DMS53 (cell line): ENCODE measurements around the gene IGDCC3.

Experiments
- DNase-seq: peaks from one replicate; lab custom pipeline; 2025; lab: John Stamatoyannopoulos, UW

IGDCC3 gene

GRCh38 chr15:65343374-65343981 is 34.3 kb downstream of the IGDCC3 start:
- DNase-seq: no peak

DNA sequence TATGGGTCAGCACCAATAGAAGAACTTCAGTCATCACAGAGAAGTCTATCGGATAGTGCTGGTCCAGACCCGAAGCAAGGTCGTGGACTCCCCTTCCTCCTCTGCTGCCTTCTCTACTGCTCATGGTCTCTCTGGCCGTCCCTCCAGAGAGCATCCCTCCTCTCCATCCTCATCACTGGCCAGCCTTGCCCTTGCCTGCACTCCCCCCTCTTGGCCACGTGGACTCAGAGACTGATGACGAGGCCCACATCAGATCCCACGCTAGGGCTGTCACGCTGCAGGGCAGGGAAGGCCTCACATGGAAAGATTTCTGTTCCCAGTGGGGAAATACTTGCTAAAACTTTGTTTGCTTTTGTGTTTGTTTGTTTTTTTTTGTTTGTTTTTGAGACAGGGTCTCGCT is 35.3 kb downstream of the IGDCC3 start:
- DNase-seq: no peak

DNA sequence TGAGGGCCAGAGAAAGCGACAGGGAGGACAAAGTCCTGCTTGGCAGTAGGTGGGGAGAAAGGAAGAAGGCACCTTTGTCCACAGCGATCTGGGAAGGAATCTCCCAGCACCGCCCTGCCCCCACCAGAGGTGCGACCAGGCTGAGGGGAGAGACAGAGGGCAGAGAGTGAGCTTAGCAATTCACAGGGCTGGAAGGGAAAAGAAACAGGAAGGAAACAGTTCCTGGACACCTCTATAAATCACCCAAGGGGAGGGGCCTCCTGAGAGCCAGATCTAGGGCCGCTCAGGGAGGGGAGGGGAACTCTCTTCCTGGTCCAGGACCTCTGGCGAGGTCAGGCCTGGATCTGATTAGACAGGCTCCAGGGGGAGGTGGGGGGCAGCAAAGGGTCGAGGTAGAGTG is 37.9 kb downstream of the IGDCC3 start:
- DNase-seq: no peak

DNA sequence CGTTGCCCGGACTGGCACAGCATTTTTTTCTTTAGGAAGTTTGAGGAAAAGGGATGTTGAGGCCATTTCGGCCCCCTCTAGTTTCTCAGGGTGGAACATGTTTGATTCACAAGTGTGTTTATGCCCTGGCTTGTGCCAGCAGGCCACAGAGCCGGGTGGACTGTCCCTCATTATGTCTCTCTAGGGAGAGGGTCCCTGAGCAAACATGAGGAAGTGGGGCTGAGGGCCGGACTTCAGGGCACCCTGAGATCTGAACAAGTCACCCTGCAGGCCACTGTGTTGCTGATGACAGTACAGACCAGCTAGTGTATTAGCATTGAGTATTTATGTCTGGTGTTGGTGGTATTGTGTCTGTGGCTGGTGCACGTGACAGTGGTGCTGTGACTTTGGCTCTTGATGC is 38.4 kb downstream of the IGDCC3 start:
- DNase-seq: no peak

- no peak for DNase-seq
Observed at GRCh38 chr15:65338823-65339222, 39.0 kb downstream of the IGDCC3 start.

DNA sequence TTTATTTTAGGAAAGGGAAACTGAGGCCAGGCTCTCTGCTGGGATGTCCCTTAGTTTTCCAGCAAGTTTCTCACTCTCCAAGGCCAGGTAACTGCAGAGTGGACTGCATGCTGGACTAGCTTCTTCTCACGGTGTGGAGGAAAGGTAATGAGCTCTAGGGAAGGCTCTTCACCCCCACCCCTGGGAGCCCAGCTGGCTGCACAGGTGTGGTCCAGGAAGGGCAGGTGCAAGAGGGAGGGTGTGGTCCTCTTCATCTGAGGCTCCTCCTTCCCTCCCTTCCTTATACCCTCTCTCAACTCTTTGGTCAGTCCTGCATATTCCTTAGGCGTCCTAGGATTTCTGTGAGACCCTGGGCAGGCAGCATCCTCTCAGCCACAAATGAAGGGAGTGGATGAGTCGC is 39.4 kb downstream of the IGDCC3 start:
- DNase-seq: peak; percentile 52

DNA sequence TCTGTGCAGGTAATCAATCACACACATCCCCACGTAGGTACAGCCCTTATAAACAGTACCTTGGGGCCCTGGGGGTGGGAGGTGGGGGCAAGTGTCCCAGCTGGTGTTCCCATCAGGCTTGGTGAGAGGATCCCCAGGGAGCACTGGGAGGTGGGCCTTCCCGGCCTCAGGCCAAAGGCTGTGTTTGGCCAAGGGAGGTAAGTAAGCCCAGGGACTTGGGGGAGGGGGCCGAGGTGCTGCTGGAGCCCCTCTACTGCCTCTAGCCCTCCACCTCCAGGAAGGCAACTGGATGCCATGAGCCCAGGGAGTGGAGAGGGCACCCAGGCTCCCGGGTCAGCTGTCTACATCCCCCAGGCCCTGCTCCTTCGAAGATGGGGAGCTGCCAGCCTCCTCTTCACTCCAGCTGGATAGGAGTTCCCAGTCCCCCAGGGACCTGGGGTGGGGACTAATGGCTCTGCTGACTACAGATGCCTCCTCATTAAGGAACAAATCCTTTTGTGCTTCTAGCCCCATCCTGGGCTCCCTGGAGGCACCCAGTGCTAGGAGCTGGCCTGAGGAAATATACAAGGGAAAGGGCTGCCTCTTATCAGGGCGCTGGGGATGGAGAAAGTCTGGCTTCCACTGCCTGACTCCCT is 40.2 kb downstream of the IGDCC3 start:
- DNase-seq: no peak

- DNase-seq: no peak
Observed at GRCh38 chr15:65336493-65337435, 41.0 kb downstream of the IGDCC3 start.

- no peak for DNase-seq
Observed at GRCh38 chr15:65335278-65336055, 42.3 kb downstream of the IGDCC3 start.

- DNase-seq: no peak
Observed at GRCh38 chr15:65334586-65335231, 43.1 kb downstream of the IGDCC3 start.

GRCh38 chr15:65333856-65334255 is 43.9 kb downstream of the IGDCC3 start:
- DNase-seq: no peak

- no peak for DNase-seq
Observed at GRCh38 chr15:65333148-65333820, 44.5 kb downstream of the IGDCC3 start.

- peak; percentile 41 for DNase-seq
Observed at GRCh38 chr15:65332391-65333147, 45.2 kb downstream of the IGDCC3 start.

- DNase-seq: peak; percentile 35
Observed at GRCh38 chr15:65331811-65332210, 46.0 kb downstream of the IGDCC3 start.

DNA sequence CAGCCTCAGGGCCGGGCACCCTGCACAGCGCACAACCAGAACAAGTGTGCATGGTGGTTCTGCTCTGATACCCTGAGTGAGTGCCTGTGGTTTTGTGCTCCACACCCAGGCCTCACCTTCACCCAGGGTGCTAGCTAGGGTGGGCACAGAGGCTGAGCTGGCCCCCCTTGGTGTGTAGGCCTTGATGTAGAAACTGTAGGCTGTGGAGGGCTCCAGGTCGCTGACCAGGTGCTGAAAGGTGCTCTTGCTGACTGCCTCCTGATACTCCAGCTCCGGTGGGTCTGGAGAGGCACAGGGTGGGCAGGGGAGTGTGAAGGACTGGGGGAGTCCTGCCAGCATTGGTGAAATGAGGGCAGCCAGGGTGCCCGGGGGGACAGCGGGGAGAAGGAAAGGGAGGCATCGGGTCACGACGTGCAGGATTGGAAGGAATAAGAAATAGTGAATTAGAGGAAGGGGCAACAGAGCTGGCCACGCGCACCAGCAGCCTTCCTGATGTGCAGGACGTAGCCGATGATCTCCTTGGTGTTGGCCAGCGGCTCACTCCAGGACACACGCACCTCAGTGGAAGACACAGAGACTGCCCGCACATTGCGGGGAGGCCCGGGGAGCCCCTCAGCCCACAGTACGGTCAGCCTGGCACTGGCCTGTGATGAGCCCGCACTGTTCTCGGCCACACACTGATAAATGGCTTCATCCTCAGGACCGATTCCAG is 46.7 kb downstream of the IGDCC3 start:
- DNase-seq: no peak

DNA sequence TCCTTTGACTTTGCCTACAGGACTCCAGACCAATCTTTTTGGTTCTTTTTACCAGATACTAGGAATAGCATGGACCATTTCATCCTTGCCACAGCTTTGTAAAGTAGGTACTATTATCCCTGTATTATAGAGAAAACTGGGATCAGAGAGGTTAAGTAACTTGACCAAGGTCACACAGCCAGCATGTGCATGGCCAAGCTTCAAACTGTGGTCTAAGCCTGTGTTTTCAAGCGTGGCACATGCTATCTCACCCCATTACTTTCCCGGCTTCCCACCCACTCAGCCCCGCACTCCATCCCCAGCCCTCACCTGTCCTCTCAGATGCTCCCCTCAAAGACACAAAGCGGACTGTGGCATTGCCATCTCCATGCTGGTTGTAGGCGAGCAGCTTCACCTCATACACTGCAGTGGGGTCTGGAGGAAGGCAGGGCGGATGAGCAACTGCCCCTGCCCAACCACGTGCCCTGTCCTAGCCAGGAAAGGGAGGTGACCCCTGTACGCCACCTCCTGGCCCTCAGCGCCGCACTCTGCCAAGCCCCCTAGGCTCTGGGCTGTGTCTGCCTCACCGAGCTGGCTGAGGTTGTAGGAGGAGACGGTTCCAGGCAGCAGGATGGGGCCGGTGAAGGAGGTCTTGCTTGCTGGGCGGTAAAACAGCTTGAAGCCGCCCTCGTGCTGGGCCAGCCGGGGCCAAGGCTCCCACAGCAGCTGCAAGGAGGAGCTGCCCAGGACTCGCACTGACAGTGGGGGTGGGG is 47.6 kb downstream of the IGDCC3 start:
- DNase-seq: no peak

- DNase-seq: no peak
Observed at GRCh38 chr15:65329288-65329983, 48.4 kb downstream of the IGDCC3 start.
